Measurements from ENCODE around the gene PCTP.

The PCTP gene

DNA sequence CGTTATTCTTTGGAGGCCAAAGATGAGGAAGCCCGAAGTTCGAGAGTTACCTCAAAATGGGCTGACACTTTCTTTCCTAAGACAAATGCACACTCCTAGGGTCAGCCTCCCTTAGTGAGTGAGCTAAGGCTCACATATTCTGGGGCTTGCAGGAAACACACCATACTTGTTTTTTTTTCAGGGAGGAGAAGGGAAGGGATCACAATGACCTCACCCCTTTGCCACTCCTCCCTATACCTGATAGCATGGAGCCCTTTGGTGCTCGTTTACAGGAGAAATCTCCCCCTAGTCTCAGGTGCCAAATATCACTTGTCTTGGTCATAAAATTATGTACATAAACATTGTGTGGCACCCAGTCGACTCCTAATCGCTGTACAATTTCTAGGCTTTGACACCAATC lies 23.6 kb upstream of the PCTP start:
- no peak for DNase-seq (ENCODE audit: low read depth, low spot score)

DNA sequence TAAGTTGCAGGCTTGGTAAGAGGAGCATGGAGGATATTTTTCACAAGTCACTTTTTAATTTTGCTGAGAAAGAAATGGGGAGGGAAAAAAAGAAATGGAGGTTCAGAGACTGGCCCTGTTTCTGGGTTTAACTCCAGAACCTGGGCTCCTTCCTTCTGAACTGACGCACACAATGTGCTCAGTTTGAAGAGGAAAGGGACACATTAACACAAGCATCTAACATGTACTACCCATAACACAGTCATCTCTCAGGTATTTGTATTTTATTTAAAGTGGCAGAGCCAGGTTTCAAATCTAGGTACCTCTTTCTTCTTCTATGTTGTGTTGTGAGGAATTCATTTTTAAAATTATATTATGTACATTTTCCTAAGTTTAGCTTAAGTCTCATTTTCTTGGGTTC lies 22.9 kb upstream of the PCTP start:
- no peak for DNase-seq (ENCODE audit: low read depth, low spot score)

DNA sequence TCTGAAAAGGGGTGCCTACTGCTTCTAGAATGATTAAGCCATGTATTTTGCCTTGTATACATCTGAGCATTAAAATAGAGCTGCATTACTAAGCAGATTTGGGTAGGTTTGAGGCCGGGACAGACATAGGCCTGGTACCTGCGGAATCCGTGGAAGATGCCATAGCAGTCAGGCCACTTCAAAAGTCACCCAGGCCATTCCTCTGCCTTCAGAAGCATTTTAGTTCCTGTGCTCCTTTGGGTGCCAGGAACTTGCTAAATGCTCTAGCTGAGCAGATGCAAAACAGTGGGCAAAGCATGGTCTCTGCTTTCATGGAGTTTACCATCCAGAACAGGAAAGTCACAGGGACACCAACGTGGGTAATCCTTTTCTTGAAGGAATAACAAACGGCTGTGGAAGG lies 22.5 kb upstream of the PCTP start:
- no peak for DNase-seq (ENCODE audit: low read depth, low spot score)

DNA sequence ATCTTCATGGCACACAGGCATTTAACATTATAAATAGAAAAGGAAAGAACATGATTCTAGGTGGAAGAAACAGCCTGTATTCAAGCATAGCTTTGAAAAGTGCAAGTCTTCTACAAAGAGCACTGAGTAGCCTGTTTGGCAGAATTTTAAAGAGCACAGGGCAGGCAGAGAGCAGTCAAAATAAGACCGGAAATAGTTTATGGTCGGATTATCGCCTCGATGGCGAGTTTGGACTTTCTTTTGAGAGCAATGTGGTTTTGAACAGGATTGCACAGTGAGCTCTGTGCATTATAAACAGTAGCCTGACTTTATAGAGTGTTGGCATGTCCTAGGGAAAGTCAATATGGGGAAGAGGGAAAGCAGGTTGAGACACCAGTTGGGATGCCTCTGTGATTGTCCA lies 22.0 kb upstream of the PCTP start:
- DNase-seq (ENCODE audit: low read depth, low spot score) = no peak

DNA sequence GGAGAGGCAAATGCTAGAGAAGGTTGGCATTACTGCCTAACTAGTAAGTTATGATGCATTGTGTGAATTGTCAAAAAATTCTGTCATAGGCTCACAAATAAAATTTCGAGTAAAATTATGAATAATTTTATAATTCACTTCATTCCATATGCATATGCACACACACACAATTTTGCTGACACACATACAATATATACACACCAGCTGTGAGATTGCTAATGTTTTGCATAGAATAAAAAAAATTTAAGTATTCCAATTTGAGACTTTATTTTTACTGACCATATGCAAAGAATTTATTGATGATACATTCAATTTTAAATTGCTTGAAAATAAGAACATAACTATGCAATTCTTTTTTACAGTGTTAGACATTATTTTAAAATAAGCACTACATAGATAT lies 21.4 kb upstream of the PCTP start:
- DNase-seq (ENCODE audit: low read depth, low spot score) = no peak

DNA sequence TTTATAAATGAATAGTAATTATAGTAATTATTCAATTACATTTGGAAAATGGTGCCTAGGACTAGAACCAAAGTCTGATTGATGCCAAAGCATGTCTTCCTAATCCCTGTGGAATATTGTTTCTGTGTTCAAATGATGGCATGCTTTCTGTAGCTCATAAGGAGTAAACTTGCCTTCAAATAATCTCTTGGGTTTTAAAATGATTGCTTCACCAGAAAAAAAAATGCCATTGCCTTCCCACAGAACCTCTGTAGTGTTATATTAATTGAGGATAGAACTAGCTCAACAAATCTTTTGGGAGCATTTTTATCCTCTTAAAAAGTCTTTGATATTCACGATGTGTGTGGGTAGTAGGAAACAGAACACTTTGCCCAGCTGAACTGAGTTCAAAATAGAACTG lies 20.5 kb upstream of the PCTP start:
- DNase-seq (ENCODE audit: low read depth, low spot score) = no peak

DNA sequence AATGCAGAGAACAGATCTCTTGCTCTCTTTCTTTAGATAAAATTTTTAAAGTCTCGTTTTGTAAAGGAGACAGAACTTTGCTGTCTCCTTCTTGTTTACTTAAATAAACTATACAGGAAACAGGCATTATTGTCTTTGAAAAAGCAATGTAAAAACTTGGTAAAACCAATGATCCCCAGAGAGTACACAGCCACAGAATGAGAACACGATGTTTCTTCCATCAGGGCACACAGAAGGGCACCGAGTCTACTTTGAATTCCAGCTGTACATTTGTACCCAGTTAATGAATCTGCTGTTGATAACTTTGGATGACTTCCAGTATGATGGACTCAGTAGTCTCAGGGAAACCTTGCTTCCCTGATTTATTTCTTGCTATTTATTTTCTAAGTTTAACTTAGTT lies 20.0 kb upstream of the PCTP start:
- DNase-seq (ENCODE audit: low read depth, low spot score) = no peak

DNA sequence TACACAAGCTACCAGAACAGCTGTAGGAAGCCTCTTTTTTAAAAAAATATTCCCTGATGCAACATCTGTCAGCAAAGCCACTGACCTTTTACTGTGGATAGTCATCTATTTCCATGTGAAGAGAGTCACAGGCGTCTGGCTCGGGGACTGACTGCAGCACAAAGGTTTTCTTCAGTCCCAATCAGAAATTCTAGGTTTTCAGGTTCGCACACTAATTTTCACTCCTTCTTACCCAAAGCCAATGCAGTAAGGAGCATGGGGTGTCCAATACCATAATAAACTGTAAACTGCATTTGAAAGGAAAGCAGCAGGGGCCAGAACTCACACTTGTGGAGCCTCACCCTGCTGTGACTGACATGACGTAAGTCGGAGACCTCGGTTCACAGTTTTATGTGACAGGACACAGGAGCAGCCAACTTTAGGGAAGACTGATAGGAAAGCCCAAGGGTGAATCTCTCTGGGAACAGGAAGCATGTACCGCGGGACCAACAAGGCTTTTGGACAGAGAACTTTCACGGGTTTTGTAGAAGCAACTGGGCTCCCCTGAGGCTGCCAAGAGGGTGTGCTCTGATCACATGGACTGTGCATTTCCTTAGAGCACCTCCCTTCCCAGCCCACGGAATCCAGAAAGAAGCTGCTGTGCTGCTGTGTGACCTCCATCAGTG lies 19.1 kb upstream of the PCTP start:
- peak; percentile 64 for DNase-seq (ENCODE audit: low read depth, low spot score)

DNA sequence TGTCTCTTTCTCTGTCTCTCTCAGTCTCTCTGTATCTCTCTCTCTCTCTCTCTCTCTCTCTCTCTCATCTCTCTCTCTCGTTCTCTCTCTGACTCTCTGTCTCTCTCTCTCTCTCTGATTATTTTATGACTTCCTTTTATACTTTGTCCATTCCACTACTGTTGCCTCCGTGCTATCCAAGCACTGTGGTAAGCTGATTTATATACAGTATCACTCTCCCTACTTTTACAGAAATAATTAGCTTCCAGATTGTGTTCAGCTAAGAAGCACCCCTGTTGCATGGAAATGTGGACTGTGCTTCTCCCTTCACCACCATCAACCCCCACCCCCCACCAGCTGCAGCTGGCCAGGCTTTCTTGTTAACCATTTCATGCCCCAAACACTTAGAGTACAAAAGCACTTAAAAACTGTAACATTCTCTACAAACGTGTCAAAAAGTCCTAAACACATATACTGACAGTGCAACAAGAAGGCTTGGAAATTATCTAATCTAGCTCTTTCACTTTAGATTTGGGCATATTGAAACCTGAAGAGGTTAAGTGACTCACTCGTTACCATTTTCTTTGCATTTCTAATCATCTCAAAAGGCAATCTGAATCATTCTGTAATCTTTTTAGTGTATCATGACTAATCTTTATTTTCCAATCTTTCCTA lies 16.6 kb upstream of the PCTP start:
- no peak for DNase-seq (ENCODE audit: low read depth, low spot score)

DNA sequence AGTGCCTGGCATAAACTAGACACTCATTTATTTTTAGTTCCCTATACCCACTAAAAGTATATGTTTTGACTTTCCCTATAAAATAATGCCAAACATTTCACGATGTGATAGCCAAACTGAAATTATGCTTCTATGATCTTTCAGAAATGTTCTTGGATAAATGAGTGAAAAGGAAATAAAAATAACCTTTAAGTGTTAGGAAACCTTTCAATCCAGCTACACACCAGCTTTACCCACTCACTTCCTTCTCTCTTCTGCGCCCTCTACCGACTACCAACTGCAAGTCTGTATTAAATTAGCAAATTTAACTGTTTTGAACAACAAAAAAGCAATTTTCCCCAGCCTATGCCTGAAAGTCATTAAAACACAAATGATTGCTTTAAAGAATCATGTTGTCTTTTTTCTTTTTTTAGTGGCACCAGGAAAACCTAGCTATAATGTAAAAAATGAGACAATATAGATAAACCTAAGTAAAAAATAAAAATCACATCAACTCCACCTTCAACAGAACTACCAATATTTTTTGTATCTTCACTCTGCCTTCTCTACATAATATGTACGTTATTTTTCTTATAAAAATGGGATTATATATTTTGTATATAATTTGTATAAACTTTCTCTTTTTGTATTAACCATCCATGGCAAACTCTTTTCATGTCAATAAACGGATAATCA lies 15.0 kb upstream of the PCTP start:
- DNase-seq (ENCODE audit: low read depth, low spot score) = no peak

DNA sequence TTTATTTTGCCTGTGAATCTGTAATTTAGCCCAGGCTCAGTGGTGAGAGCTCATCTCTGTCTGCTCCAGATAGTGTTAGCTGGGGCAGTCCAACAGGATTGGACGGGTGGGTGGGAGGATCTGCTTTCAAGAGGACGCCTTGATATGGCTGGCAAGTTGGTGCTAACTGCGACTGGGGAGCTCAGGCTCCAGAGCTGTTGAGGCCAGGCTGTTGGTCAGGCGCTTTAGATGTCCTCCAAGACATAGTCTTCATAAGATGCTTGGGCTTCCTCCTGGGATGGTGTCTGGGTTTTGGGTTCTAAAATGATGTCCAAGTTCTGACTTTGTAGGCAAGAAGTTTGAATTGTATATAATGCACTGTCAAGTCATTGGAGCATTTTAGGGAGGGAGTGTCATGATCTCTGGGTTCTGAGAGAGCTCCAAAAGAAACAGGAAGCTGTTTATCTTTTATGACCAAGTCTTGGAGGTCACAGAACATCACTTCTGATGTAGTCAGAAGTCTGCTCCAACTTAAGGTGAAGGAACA lies 12.8 kb upstream of the PCTP start:
- no peak for DNase-seq (ENCODE audit: low read depth, low spot score)

DNA sequence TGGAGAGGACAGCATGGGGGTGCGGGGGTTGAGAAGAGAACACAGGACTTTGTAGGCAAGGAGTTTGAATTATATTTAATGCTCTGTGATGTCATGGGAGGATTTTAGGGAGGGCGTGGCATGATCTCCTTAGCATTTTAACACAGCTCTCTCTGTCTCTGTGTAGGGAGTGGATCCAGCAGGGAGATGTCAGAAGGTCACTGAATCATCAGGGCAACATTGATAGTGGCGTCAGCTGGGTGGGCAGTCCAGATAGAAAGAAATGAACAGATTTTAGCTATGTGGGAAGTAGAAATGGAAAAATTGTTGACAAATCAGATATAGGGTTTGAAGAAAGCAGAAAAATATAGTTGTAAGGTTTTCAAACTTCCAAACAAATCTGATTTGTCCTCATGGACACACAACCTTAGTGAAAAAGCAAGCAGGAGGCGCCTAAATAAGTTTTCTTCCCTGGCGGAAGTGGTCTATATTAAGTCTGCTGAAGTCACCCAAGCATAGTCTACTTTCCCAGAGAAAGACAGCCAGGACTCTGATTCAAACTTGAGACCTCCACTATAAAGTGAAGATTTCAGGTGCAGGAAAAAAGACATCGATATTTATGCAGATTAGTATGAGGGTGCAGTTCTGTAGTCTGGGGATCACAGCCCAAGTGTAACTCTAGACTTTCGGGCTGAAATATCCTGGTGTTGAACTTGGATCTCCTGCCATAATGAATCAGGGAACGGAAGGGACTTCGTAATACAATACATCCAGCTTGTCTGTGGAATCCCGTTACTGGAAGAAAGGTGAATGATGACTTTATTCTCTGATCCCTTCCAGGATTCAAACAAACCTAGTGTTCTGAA lies 10.1 kb upstream of the PCTP start:
- DNase-seq (ENCODE audit: low read depth, low spot score) = no peak

DNA sequence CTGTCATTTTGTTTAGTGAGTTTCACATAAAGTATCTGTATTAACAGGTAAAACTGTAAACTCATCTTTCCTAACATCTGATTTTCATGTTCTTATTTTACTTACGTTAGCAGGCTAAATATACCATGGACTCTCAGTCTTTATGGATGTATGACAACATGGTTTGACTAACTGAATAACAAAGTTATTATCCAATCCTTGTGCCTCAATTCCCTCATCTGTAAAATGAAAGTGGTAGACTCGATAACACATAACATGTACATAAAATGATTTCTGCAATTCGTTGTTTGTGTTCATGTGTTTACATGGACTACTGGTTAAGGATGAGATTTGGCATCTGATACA lies 9.5 kb upstream of the PCTP start:
- DNase-seq (ENCODE audit: low read depth, low spot score) = no peak

DNA sequence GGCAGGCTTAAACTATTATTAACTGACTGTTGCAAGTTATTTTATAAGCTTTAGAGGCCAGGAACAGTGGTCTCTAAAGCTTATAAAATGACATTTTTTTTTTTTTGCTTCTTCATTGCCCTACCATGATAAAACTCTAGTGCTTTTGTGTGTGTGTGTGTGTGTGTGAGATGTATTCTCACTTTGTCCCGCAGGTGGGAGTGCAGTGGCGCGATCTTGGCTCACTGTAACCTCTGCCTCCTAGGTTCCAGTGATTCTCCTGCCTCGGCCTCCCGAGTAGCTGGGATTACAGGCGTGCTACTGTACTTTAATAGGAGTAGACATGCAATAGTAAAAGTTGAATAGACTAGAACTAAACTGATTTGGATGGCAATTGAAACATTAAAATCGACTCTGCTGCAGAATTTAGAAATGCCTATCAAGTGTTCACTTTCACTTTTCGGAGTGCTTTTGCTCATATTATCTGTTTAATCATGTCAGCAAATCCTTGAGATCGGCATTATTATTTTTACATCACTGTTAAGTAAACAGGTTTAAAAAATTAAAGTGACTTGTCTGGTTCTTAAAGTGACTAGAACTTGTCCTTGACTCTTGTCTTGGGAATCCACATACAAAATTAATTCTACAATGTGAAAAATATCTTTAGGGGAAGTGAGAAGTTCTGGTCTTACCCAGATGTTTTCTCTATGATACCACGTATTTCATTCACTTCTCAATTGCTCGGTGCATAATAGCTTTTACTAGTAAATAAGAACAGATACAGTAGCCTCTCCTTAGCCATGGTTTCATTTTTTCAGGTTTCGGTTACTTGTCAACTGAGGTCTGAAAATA lies 8.4 kb upstream of the PCTP start:
- no peak for DNase-seq (ENCODE audit: low read depth, low spot score)

DNA sequence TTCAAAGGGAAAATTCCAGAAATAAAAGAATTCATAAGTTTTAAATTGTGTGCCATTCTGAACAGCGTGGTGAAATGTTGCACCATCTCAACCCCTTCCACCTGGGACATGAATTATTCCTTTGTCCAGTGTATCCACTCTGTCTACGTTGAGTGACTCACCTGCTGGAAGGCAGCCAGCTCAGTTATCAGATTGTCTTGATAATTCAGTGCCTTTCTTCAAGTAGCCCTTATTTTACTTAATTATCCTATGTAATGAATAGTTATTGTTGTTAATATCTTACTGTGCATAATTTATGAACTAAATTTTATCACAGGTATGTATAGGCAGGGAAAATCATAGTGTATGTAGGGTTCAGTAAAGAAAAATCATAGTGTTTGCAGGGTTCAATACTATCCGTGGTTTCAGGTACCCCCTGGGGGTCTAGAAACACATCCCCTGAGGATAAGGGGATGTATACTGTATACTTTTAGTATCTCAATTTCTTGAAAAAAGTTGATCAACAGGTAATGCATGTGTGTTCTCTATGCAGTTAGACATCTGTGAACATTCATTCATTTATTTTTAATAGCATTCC lies 7.7 kb upstream of the PCTP start:
- DNase-seq (ENCODE audit: low read depth, low spot score) = no peak

DNA sequence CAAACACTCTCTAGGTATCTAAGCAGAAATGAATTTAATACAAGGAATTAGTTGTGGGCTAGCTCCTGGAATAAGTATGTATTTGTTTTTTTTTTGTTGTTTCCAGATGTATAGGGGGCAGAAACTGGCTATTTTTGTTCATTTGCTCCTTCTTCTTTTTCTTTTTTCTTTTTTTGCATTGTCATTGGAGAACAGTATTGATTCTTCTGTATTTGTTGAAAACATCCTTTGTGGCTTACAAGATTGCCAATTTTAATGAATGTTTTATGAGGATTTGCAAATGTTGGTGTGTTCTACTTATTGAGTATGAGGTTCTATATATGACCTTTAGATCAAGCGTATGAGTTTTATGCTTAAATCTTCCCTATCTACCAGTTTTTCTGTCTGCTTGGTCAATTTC lies 5.6 kb upstream of the PCTP start:
- DNase-seq (ENCODE audit: low read depth, low spot score) = no peak

DNA sequence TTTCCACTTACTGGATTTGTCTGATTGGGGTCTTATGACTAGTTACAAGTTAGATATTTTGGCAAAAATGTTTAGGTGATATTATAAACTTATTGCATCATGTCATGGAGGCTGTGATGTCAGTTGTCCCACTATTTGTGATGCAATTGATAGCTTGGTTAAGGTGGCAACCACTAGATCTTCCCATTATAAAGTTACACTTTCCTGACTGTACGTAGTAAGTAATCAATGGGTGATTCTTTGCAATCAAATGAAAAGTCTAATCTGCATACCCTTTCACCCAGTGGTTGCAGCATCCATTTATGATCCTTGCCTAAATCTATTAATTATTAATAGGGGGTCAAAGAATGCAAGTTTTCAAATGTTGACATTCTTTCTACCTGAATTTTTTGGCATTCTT lies 4.4 kb upstream of the PCTP start:
- DNase-seq (ENCODE audit: low read depth, low spot score) = no peak

DNA sequence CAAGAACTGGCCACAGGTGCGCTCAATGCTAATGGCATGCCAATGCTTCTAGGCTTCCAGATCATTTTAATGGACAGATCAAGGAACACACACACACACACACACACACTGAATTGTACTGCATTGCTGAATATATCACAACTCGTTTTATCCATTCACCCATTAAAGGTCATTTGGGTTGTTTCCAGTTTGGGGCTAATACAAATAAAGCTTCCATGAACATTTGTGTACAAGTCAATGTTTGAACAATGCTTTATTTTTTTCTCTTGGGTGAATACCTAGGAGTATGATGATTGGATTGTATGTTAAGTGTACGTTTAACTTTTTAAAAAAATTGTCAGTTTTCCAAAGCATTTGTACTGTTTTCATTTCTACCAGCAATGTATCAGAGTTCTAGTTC lies 3.6 kb upstream of the PCTP start:
- no peak for DNase-seq (ENCODE audit: low read depth, low spot score)

DNA sequence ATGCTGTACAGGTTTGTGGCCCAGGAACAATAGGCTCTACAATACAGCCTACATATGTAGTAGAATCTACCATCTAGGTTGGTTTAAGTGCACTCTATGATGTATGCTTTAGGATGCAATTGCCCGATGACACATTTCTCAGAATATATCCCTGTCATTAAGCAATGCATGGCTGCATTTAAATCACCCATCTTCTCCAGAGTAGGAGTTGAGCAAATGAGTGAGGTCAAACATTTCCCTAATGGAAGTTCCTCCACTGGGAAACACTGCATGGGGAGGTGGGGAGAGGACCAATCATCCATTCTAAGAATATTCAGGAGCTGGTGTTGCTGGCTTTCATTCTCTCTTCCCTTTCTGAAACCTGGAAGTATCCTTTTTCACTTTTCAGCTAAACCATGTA lies 2.0 kb upstream of the PCTP start:
- no peak for DNase-seq (ENCODE audit: low read depth, low spot score)

DNA sequence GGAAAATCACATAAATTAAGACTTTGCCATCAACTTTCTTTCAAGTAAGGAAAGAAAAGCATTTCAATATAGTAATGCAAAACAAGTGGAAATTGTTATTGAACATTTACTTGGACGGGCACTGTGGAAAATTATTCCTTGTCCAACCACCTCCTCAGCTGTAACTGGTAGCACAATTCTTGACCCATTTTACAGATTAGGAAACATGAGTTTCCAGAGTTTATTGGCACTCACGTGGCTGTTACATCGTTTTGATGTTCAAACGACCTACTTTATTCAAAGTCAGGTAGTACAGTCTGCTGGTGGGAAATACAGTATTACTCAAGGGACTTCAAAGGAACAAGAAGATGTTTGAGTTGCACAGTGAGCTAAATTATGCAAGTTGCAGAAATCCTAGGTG lies 866 bp upstream of the PCTP start:
- DNase-seq (ENCODE audit: low read depth, low spot score) = no peak

DNA sequence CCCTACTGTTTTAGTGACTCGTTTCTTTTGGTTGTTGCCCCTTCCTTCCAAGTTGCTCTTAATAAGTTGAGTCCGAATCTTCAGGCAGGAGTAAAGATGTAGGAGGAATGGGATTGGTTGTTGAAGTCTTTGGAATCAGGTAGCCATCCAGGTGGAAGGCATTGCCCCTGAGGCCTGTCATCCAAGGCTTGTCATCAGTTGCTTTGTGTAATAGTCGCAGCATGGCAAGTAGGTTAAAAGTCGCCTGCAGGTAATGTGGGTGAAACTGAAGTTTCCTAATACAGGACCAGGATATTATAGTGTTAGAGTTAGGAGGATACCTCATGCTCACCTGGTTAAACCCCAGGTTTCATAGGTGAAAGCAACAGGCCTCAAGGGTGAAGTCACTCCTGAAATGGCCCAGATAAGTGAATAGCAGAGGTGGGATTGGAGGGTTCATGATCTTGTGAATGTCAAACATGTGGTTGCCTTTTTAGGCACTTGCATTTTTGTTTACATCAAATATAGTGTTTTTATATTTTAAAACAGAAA lies 934 bp downstream of the PCTP start:
- DNase-seq (ENCODE audit: low read depth, low spot score) = no peak

Data from brain pericyte (primary cell).